Mononuclear cell (primary cell): ENCODE measurements around the gene R3HDM2. TPM values are rescaled to one million over a fixed set of nuclear protein-coding genes. Genes with fewer than 3 reads are reported as not detected.
A peak's percentile ranks its signal among the peaks of the same experiment; 100 is the strongest.
"Not testable (repeated sequence)": the region's sequence is repeated elsewhere in the genome, so short reads cannot be mapped to it uniquely, and the experiment has no call there.

Experiments used
- H3K27me3 ChIP-seq: 2 replicates; pipeline ENCODE4 v1.6.0; 2011; ENCODE audit warnings: low read length, control low read depth; ENCODE audit not compliant: insufficient read depth
- H3K4me1 ChIP-seq: 2 replicates; pipeline ENCODE4 v1.5.1; 2011; ENCODE audit warnings: mild to moderate bottlenecking, low read length, control low read depth; ENCODE audit not compliant: insufficient read depth
- H3K4me3 ChIP-seq: 2 replicates; pipeline ENCODE4 v1.5.1; 2011; ENCODE audit warnings: mild to moderate bottlenecking, low read length, moderate library complexity
- H3K9me3 ChIP-seq: 2 replicates; pipeline ENCODE4 v1.5.1; 2011; ENCODE audit warnings: low read depth, mild to moderate bottlenecking, control low read depth, low read length
- total RNA-seq: library from RNA; depleted of rRNA; stranded (reverse); fragments of >200 nt; gene quantifications from one replicate; pipeline ENCODE4 v1.2.3, GENCODE V29; 2012

The R3HDM2 gene
- total RNA-seq, 1 donor: 31.3 TPM

DNA sequence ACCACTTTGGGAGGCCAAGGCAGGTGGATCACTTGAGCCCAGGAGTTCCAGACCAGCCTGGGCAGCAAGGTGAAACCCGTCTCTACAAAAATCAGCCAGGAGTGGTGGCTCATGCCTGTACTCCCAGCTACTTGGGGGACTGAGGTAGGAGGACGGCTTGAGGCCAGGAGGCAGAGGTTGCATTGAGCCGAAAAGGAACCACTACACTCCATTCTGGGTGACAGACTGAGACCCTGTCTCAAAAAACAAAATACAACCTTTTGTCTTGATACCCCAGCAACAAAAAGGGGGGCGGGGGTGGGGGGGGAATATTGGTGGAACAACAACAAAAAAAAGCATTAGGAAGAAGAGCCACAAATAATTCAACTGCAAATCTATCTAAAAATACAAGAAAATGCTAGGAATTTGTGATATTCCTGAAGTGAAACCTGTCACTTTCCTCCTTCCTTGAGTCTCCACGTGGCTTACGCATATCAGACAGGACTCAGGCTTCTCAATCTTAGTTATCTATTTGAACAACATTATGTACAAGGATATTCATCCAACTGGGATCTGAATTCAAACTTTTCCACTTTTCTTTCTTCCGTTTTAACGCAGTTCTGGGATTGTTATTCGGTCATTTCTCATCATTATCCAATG is 1.3 kb downstream of the R3HDM2 start:
- Histone ChIP-seq H3K9me3 (no peaks in the 10 kb centered on the region), H3K27me3 (no peaks in the 10 kb centered on the region), H3K4me1 (peaks cover 22% of the 10 kb centered on the region), H3K4me3 (peak overlapping the region; percentile 47)

DNA sequence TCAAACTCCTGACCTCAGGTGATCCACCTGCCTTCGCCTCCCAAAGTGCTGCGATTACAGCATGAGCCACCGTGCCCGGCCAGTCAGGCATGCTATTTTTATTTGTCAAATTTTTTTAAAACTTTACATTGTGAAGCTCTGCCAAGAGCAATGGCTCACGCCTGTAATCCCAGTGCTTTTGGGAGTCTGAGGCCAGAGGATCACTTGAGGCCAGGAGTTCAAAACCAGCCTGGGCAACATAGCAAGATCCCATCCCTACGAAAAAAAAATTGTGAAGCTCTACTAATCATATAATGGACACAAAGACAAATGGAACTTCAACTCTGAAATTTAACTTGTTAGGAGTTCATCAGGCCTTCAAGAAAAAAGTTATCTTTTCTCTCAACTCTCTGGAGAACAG is 1.9 kb downstream of the R3HDM2 start:
- Histone ChIP-seq H3K4me3 (no peak overlapping the region), H3K27me3 (no peaks in the 10 kb centered on the region), H3K4me1 (peaks cover 22% of the 10 kb centered on the region), H3K9me3 (no peaks in the 10 kb centered on the region)

DNA sequence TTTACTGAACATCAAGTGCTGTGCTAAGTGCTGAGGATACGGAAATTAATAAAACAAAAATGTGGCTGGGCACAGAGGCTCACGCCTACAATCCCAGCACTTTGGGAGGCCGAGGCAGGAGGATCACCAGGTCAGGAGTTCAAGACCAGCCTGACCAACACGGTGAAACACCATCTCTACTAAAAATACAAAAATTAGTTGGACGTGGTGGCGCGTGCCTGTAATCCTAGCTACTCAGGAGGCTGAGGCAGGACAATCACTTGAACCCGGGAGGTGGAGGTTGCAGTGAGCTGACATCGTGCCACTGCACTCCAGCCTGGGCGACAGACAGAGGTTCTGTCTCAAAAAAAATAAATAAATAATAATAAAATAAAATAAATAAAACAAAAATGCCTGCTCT is 3.9 kb downstream of the R3HDM2 start:
- H3K9me3 ChIP-seq, H3K4me3 ChIP-seq, H3K27me3 ChIP-seq: not testable (repeated sequence)
- H3K4me1 ChIP-seq: peaks cover 22% of the 10 kb centered on the region

DNA sequence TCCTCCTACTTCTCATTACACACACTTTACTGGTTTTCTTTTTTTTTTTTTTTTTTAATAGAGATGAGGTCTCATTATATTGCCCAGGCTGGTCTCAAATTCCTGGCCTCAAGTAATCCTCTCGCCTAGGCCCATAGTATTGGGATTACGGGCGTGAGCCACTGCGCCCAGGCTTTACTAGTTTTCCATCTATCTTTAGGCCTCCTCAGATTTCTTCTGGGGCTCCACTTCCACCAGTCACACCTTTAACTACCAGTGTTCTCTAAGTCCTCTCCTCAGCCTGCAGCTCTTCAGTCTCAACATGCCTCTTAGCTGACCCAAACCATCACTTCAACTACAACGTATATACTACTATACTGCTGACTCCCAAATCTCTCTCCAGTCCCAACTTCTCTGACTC is 10.4 kb downstream of the R3HDM2 start:
- Histone ChIP-seq H3K4me1 (peaks cover 4% of the 10 kb centered on the region), H3K4me3 (no peak overlapping the region)

DNA sequence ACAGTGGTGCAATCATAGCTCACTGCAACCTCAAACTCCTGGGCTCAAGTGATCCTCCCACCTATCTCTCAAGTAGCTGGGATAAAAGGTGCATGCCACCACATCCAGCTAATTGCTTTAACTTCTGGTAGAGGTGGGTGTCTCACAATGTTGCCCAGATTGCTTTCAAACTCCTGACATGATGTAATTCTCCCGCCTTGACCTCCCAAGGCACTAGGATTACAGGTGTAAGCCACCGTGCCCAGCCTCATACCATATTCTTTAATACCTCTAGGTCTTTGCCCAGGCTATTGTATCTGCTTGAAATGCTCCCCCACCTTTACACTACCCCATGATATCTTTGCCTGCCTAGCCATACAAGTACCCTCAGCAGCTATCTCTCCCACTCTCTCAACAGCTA is 11.3 kb downstream of the R3HDM2 start:
- H3K27me3 ChIP-seq: no peaks in the 10 kb centered on the region
- no peaks in the 10 kb centered on the region for H3K9me3 ChIP-seq
- peaks cover 4% of the 10 kb centered on the region for H3K4me1 ChIP-seq
- no peak overlapping the region for H3K4me3 ChIP-seq

More for the DNA sequence above, 10.4 kb downstream of the R3HDM2 start:
- no peaks in the 10 kb centered on the region for H3K9me3 ChIP-seq
- no peaks in the 10 kb centered on the region for H3K27me3 ChIP-seq

DNA sequence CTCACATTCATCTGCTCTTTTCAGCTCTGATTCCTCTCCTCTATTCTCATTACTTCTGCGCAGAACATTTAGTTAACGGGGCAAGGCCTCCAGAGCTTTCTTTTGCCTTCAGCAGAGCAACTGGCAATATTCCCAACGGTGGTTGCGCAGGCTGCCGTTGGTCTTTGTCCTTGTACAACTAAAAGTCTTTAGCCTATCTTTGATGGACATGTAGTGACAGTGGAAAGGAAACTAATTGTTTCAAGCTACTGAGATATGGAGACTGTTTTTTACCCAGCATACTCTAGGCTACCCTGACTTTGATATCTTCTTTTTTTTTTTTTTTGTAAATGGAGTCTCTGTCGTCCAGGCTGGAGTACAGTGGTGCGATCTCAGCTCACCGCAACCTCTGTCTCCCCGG is 12.6 kb downstream of the R3HDM2 start:
- no peak overlapping the region for H3K4me3 ChIP-seq
- H3K4me1 ChIP-seq: peaks cover 4% of the 10 kb centered on the region
- no peaks in the 10 kb centered on the region for H3K9me3 ChIP-seq
- no peaks in the 10 kb centered on the region for H3K27me3 ChIP-seq

DNA sequence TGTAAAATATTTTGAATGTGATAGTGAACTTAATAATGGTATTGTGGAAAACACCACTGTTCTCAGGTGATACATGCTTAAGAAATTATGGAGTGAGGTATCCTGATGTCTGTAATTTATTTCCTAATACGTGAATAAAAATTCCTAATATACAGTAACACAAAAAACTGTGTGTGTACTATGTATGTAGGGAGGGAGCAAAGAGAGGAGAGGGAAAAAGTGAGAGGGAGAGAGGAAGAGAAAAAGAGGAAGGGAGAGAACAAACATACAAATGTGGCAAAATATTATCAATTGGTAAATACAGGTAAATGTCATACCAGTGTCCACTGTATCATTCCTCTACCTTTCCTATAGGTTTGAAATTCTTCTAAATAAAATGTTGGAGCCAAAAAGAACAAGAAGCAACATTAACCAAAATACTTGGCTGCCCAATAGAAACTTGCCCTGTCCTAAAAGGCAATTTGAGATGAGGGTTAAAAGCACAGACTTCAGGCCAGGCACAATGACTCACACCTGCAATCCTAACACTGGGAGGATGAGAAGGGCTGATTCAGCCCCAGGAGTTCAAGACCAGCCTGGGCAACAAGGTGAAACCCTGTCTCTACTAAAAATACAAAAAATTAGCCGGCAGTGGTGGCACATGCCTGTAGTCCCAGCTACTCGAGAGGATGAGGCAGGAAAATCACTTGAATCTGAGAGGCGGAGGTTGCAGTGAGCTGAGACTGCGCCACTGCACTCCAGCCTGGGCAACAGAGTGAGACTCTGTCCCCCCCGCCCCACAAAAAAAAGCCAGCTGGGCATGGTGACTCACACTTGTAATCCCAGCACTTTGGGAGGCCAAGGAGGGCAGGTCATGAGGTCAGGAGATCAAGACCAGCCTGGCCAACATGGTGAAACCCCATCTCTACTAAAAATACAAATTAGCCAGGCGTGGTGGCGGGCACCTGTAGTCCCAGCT is 14.5 kb downstream of the R3HDM2 start:
- H3K4me3 ChIP-seq: no peak overlapping the region
- no peaks in the 10 kb centered on the region for H3K27me3 ChIP-seq
- H3K4me1 ChIP-seq: peaks cover 4% of the 10 kb centered on the region
- H3K9me3 ChIP-seq: no peaks in the 10 kb centered on the region

DNA sequence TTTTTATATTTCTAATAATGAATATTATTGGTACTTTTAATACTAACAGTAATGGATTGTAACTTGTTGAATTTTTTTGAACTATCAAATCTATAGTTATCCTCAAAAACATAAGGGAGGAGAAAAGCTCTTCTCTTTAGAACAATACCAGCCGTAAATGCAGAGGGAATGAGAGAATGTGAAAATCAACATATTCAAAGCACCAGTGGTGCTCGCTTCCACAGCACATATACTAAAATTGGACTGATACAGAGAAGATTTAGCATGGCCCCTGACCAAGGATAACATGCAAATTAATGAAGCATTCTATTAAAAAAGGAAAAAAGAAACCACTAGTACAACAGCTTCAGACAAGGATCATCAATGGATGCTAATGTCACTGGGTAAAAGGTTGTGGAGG is 15.8 kb downstream of the R3HDM2 start:
- no peaks in the 10 kb centered on the region for H3K27me3 ChIP-seq
- H3K9me3 ChIP-seq: no peaks in the 10 kb centered on the region
- H3K4me3 ChIP-seq: no peak overlapping the region
- peaks cover 4% of the 10 kb centered on the region for H3K4me1 ChIP-seq

DNA sequence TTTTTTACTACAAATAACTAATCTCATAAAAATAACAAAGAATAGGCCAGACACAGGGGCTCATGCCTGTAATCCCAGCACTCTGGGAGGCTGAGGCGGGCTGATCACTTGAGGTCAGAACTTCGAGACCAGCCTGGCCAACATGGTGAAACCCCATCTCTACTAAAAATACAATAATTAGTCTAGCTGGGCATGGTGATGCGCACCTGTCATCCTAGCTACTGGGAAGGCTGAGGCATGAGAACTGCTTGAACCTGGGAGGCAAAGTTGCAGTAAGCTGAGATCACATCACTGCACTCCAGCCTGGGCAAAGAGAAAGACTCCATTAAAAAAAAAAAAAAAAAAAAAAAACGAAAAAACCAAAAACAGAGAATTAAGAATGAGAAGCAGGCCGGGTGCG is 16.7 kb downstream of the R3HDM2 start:
- not testable (repeated sequence) for H3K9me3 ChIP-seq, H3K27me3 ChIP-seq, H3K4me3 ChIP-seq, H3K4me1 ChIP-seq

DNA sequence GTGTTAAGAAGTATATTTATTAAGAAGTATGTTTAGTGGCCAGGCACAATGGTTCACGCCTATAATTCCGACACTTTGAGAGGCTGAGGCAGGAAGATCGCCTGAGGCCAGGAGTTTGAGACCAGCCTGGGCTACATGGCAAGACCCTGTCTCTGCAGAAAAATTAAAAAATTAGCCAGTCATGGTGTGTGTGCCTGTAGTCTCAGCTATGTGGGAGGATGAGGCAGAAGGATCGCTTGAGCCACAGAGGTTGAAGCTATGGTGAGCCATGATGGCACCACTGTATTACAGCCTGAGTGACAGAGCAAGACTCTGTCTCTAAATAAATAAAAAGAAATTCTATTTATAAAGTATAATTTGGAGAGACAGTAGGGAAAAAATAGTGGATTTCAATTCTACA is 20.3 kb downstream of the R3HDM2 start:
- Histone ChIP-seq H3K9me3 (no peaks in the 10 kb centered on the region), H3K4me1 (no peaks in the 10 kb centered on the region), H3K4me3 (no peak overlapping the region), H3K27me3 (no peaks in the 10 kb centered on the region)

DNA sequence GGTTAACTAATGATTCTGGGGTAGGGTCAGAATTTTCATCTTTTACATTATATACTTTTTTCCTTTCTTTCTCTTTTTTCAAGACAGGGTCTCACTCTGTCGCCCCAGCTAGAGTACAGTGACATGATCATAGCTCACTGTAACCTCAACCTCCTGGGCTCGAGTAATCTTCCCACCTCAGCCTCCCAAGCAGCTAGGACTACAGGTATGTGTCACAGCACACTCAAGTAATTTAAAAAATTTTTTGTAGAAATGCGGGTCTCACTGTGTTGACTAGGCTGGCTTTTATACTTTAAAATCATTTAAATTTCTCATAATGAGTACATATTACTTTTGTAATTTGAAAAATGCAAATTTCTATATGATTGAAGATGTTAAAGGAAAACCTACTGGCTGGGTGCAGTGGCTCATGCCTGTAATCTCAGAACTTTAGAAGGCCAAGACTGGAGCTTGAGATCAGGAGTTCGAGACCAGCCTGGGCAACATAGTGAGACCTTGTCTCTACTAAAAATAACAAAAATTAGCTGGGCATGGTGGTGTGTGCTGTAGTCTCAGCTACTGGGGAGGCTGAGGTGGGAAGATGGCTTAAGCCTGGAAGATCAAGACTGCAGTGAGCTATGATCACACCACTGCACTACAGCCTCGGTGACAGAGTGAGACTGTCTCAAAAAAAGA is 25.7 kb downstream of the R3HDM2 start:
- no peak overlapping the region for H3K4me3 ChIP-seq
- no peaks in the 10 kb centered on the region for H3K4me1 ChIP-seq
- H3K9me3 ChIP-seq: no peaks in the 10 kb centered on the region
- H3K27me3 ChIP-seq: no peaks in the 10 kb centered on the region

DNA sequence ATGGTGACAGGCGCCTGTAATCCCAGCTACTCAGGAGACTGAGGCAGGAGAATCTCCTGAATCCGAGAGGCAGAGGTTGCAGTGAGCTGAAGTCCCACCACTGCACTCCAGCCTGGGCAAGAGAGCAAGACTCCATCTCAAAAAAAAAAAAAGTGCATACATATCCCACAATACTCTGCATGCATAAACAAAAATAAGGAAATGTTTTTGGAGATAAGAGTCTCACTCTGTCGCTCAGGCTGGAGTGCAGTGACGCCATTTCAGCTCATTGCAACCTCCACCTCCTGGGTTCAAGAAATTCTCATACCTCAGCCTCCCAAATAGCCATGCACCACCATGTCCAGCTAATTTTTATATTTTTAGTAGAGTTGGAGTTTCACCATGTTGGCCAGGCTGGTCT is 28.7 kb downstream of the R3HDM2 start:
- not testable (repeated sequence) for H3K9me3 ChIP-seq, H3K4me1 ChIP-seq, H3K4me3 ChIP-seq, H3K27me3 ChIP-seq

DNA sequence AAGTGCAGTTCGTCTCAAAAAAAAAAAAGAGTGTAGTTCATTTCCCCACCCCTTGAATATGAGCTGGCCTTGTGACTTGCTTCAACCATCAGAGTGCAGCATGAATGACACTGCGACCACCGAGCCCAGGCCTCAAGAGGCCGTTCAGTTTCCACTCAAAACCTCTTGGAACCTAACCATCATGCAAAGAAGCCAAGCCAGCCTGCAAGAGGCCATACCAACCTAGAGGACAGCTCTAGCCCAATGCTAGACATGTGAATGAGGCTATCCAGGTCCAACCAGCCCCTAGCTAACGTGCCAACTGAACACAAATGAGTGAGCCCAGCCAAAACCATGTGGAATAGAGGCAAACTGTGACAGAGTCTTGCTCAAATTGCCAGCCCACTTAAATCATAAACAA is 29.7 kb downstream of the R3HDM2 start:
- Histone ChIP-seq H3K4me1 (no peaks in the 10 kb centered on the region), H3K9me3 (no peaks in the 10 kb centered on the region), H3K27me3 (no peaks in the 10 kb centered on the region), H3K4me3 (no peak overlapping the region)

DNA sequence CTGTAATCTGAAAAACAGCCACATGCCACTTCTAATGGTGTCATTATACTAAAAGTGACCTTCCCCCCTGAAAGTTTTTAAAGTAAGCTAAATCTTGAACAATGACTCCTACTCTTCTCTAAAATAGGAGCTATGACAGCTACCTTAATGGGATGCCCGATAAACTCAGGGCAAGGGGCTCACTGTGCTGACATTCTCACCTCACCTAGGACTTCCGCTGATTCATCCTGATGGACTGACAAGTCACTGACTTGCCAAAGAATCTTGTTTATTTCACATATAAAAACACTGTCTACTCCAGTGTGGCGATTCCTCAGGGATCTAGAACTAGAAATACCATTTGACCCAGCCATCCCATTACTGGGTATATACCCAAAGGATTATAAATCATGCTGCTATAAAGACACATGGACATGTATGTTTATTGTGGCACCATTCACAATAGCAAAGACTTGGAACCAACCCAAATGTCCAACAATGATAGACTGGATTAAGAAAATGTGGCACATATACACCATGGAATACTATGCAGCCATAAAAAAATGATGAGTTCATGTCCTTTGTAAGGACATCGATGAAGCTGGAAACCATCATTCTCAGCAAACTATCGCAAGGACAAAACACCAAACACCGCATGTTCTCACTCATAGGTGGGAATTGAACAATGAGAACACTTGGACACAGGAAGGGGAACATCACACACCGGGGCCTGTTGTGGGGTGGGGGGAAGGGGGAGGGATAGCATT is 31.0 kb downstream of the R3HDM2 start:
- H3K4me3 ChIP-seq, H3K4me1 ChIP-seq, H3K9me3 ChIP-seq, H3K27me3 ChIP-seq: not testable (repeated sequence)

DNA sequence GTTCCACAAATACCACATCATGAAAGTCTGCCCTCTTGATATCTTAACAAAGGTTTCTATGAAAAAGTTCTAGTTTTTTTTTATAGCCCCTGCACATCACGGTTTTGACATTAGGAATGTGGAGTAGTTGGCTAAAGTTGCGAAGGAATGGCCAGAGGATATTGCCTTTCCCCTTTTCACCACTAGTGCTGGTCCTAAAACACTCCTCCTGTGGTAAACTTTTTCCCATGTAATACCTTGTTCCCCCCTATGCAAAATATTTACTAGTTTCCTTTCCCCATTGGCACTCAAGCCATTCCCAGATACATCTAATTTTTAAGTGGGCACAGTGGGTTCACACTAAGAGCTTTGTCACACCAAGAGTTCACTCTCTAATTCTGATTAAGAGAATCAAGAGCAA is 33.4 kb downstream of the R3HDM2 start:
- no peaks in the 10 kb centered on the region for H3K27me3 ChIP-seq
- no peaks in the 10 kb centered on the region for H3K9me3 ChIP-seq

More for the DNA sequence above, 33.4 kb downstream of the R3HDM2 start:
- H3K4me1 ChIP-seq: no peaks in the 10 kb centered on the region
- H3K4me3 ChIP-seq: no peak overlapping the region
